IPS-15b (cell line): ENCODE measurements around the gene PAM.
"Not testable (repeated sequence)": the region's sequence is repeated elsewhere in the genome, so short reads cannot be mapped to it uniquely, and the experiment has no call there.

Experiments
- H3K27me3 ChIP-seq: one replicate; pipeline ENCODE4 v1.6.1; 2013; ENCODE audit warnings: low read length; ENCODE audit not compliant: control insufficient read depth, insufficient read depth
- H3K36me3 ChIP-seq: one replicate; pipeline ENCODE4 v1.6.1; 2013; ENCODE audit warnings: low read length; ENCODE audit not compliant: control insufficient read depth, insufficient read depth
- H3K4me1 ChIP-seq: one replicate; pipeline ENCODE4 v1.6.1; 2013; ENCODE audit warnings: mild to moderate bottlenecking, low read length; ENCODE audit not compliant: control insufficient read depth, insufficient read depth
- H3K4me3 ChIP-seq: one replicate; pipeline ENCODE4 v1.5.1; 2013; ENCODE audit warnings: low read depth, low read length
- H3K9ac ChIP-seq: one replicate; pipeline ENCODE4 v1.6.1; 2013; ENCODE audit warnings: low read depth, mild to moderate bottlenecking, low read length
- H3K9me3 ChIP-seq: one replicate; pipeline ENCODE4 v1.6.1; 2013; ENCODE audit warnings: mild to moderate bottlenecking, low read length; ENCODE audit not compliant: control insufficient read depth, insufficient read depth

PAM gene

GRCh38 chr5:102767862-102768261 lies 12.8 kb downstream of the PAM start:
- no peaks in the 10 kb centered on the region for H3K9me3 ChIP-seq
- no peak overlapping the region for H3K9ac ChIP-seq
- no peaks in the 10 kb centered on the region for H3K36me3 ChIP-seq
- peaks cover 10% of the 10 kb centered on the region for H3K4me1 ChIP-seq
- no peaks in the 10 kb centered on the region for H3K27me3 ChIP-seq
- no peak overlapping the region for H3K4me3 ChIP-seq

- H3K27me3 ChIP-seq: no peaks in the 10 kb centered on the region
- H3K9ac ChIP-seq: no peak overlapping the region
- H3K9me3 ChIP-seq: no peaks in the 10 kb centered on the region
- no peaks in the 10 kb centered on the region for H3K36me3 ChIP-seq
- H3K4me3 ChIP-seq: no peak overlapping the region
- peaks cover 10% of the 10 kb centered on the region for H3K4me1 ChIP-seq
These were observed 15.7 kb downstream of the PAM start for GRCh38 chr5:102770803-102771202.

- H3K27me3 ChIP-seq: no peaks in the 10 kb centered on the region
- H3K9ac ChIP-seq: no peak overlapping the region
- H3K4me1 ChIP-seq: peaks cover 10% of the 10 kb centered on the region
- no peaks in the 10 kb centered on the region for H3K9me3 ChIP-seq
- H3K36me3 ChIP-seq: no peaks in the 10 kb centered on the region
- no peak overlapping the region for H3K4me3 ChIP-seq
These were observed 16.3 kb downstream of the PAM start for GRCh38 chr5:102771435-102771834.

- H3K4me1 ChIP-seq: peaks cover 10% of the 10 kb centered on the region
- H3K9me3 ChIP-seq: no peaks in the 10 kb centered on the region
- no peaks in the 10 kb centered on the region for H3K27me3 ChIP-seq
- no peaks in the 10 kb centered on the region for H3K36me3 ChIP-seq
- no peak overlapping the region for H3K4me3 ChIP-seq
- H3K9ac ChIP-seq: no peak overlapping the region
These were observed 17.2 kb downstream of the PAM start for GRCh38 chr5:102772273-102772672.

- H3K36me3 ChIP-seq: no peaks in the 10 kb centered on the region
- peaks cover 10% of the 10 kb centered on the region for H3K4me1 ChIP-seq
- H3K27me3 ChIP-seq: no peaks in the 10 kb centered on the region
- no peak overlapping the region for H3K4me3 ChIP-seq
- H3K9me3 ChIP-seq: no peaks in the 10 kb centered on the region
- H3K9ac ChIP-seq: no peak overlapping the region
These were observed 18.0 kb downstream of the PAM start for GRCh38 chr5:102773133-102773532.

GRCh38 chr5:102775756-102776155 lies 20.7 kb downstream of the PAM start:
- not testable (repeated sequence) for H3K27me3 ChIP-seq, H3K9ac ChIP-seq, H3K36me3 ChIP-seq, H3K4me1 ChIP-seq, H3K9me3 ChIP-seq, H3K4me3 ChIP-seq

GRCh38 chr5:102777099-102777498 lies 22.0 kb downstream of the PAM start:
- Histone ChIP-seq H3K4me3 (no peak overlapping the region), H3K4me1 (no peaks in the 10 kb centered on the region), H3K27me3 (no peaks in the 10 kb centered on the region), H3K9me3 (no peaks in the 10 kb centered on the region), H3K9ac (no peak overlapping the region), H3K36me3 (no peaks in the 10 kb centered on the region)

GRCh38 chr5:102778478-102778877 lies 23.4 kb downstream of the PAM start:
- Histone ChIP-seq H3K4me3 (no peak overlapping the region), H3K4me1 (no peaks in the 10 kb centered on the region), H3K27me3 (no peaks in the 10 kb centered on the region), H3K9me3 (no peaks in the 10 kb centered on the region), H3K9ac (no peak overlapping the region), H3K36me3 (no peaks in the 10 kb centered on the region)

- H3K9ac ChIP-seq: no peak overlapping the region
- no peaks in the 10 kb centered on the region for H3K27me3 ChIP-seq
- no peaks in the 10 kb centered on the region for H3K9me3 ChIP-seq
- H3K36me3 ChIP-seq: no peaks in the 10 kb centered on the region
- H3K4me1 ChIP-seq: no peaks in the 10 kb centered on the region
- H3K4me3 ChIP-seq: no peak overlapping the region
These were observed 26.3 kb downstream of the PAM start for GRCh38 chr5:102781359-102781758.

GRCh38 chr5:102781786-102782185 lies 26.7 kb downstream of the PAM start:
- no peak overlapping the region for H3K9ac ChIP-seq
- H3K27me3 ChIP-seq: no peaks in the 10 kb centered on the region
- H3K4me3 ChIP-seq: no peak overlapping the region
- H3K9me3 ChIP-seq: no peaks in the 10 kb centered on the region
- no peaks in the 10 kb centered on the region for H3K4me1 ChIP-seq
- no peaks in the 10 kb centered on the region for H3K36me3 ChIP-seq

- Histone ChIP-seq H3K4me1 (no peaks in the 10 kb centered on the region), H3K9ac (no peak overlapping the region), H3K9me3 (no peaks in the 10 kb centered on the region), H3K36me3 (no peaks in the 10 kb centered on the region), H3K4me3 (no peak overlapping the region), H3K27me3 (no peaks in the 10 kb centered on the region)
These were observed 27.2 kb downstream of the PAM start for GRCh38 chr5:102782217-102782872.

GRCh38 chr5:102787134-102787533 lies 32.0 kb downstream of the PAM start:
- Histone ChIP-seq H3K9ac (no peak overlapping the region), H3K9me3 (no peaks in the 10 kb centered on the region), H3K4me1 (no peaks in the 10 kb centered on the region), H3K27me3 (no peaks in the 10 kb centered on the region), H3K36me3 (no peaks in the 10 kb centered on the region), H3K4me3 (no peak overlapping the region)
